Stimulated activated CD4-positive, alpha-beta T cell treated with anti-CD3 and anti-CD28 coated beads, Interleukin-1b, Interleukin-23, amount 100 ng/mL, for 24 hours (primary cell): ENCODE measurements around the gene SLC11A1.
A peak's percentile ranks its signal among the peaks of the same experiment; 100 is the strongest.

Experiments used
- DNase-seq, 4 experiments: peaks; one replicate each; pipeline ENCODE4 v3.0.0-alpha.2; 2020; ENCODE audit warnings: low read depth in 4 of 4, low spot score in 1 of 4

SLC11A1 gene

GRCh38 chr2:218392891-218393462 lies 10.9 kb downstream of the SLC11A1 start:
- DNase-seq, result no peak

GRCh38 chr2:218393750-218394290 lies 11.7 kb downstream of the SLC11A1 start:
- no peak for DNase-seq

GRCh38 chr2:218394298-218395089 lies 12.4 kb downstream of the SLC11A1 start:
- no peak for DNase-seq

- no peak for DNase-seq
These were observed 13.0 kb downstream of the SLC11A1 start for GRCh38 chr2:218395090-218395444.

GRCh38 chr2:218395456-218395825 lies 13.4 kb downstream of the SLC11A1 start:
- DNase-seq, result no peak

- DNase-seq, result peak; percentile 68 to 85 (median 84)
These were observed 14.0 kb downstream of the SLC11A1 start for GRCh38 chr2:218395826-218396687.

- DNase-seq, result peak in 1 of 4 experiments; percentile 33
These were observed 14.8 kb downstream of the SLC11A1 start for GRCh38 chr2:218396688-218397462.

- no peak for DNase-seq
These were observed 15.4 kb downstream of the SLC11A1 start for GRCh38 chr2:218397463-218397819.

GRCh38 chr2:218397820-218398436 lies 15.9 kb downstream of the SLC11A1 start:
- DNase-seq, result peak in 1 of 4 experiments; percentile 32

- peak in 1 of 4 experiments; percentile 49 for DNase-seq
These were observed 16.6 kb downstream of the SLC11A1 start for GRCh38 chr2:218398437-218399390.

GRCh38 chr2:218399391-218400166 lies 17.5 kb downstream of the SLC11A1 start, which contains the start of gene CTDSP1:
Gene CTDSP1, plus strand, starts transcription at chr2:218399868. Its CDS starts 223 bp downstream, at chr2:218400091.
- peak; percentile 65 to 87 (median 85) for DNase-seq

- peak in 1 of 4 experiments; percentile 18 for DNase-seq
These were observed 18.3 kb downstream of the SLC11A1 start for GRCh38 chr2:218400167-218400929.

- no peak for DNase-seq
These were observed 19.1 kb downstream of the SLC11A1 start for GRCh38 chr2:218400930-218401881.

- DNase-seq, result no peak
These were observed 19.8 kb downstream of the SLC11A1 start for GRCh38 chr2:218401890-218402289.

GRCh38 chr2:218402491-218402901 lies 20.4 kb downstream of the SLC11A1 start:
- no peak for DNase-seq

- DNase-seq, result no peak
These were observed 20.9 kb downstream of the SLC11A1 start for GRCh38 chr2:218402911-218403411.
